Ishikawa (cell line): ENCODE results near the gene TBK1.

Experiments used
- EGR1 ChIP-seq: IDR thresholded peaks from 2 replicates; pipeline ENCODE4 v1.6.1; 2012
- EP300 ChIP-seq: IDR thresholded peaks from 2 replicates; pipeline ENCODE4 v1.6.1; 2012; ENCODE audit warnings: borderline replicate concordance
- NFIC ChIP-seq: IDR thresholded peaks from 2 replicates; pipeline ENCODE4 v1.6.1; 2012
- RAD21 ChIP-seq: IDR thresholded peaks from 2 replicates; pipeline ENCODE4 v1.6.1; 2012; ENCODE audit warnings: low read depth
- TAF1 ChIP-seq: IDR thresholded peaks from 2 replicates; pipeline ENCODE4 v1.6.1; 2012; ENCODE audit warnings: low read depth, mild to moderate bottlenecking
- TF ChIP-seq, protein P1 (sequence below): IDR thresholded peaks from 2 replicates; pipeline ENCODE4 v1.6.1; 2012; ENCODE audit warnings: low read depth, mild to moderate bottlenecking

DNA sequence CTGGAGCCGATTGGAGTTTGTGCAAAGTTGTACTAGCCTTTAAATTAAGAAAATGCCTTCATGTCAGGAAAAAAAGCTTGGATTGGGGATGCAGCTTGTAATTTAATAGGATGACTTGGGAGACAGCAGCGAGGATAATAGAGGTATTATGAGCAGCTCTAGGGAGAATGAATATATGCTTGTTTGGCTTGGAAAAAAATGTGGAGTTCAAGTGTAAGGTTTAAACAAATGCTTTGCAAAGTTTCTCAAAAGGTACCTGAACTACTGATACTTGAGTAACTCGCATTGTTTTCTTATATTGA, 93.1 kb downstream of the TBK1 start:
- TF ChIP-seq EP300: no peak
- TF ChIP-seq EGR1: no peak
- no peak for TF ChIP-seq NFIC
- no peak for TF ChIP-seq TAF1
- no peak for TF ChIP-seq RAD21
- TF ChIP-seq, protein P1, sequence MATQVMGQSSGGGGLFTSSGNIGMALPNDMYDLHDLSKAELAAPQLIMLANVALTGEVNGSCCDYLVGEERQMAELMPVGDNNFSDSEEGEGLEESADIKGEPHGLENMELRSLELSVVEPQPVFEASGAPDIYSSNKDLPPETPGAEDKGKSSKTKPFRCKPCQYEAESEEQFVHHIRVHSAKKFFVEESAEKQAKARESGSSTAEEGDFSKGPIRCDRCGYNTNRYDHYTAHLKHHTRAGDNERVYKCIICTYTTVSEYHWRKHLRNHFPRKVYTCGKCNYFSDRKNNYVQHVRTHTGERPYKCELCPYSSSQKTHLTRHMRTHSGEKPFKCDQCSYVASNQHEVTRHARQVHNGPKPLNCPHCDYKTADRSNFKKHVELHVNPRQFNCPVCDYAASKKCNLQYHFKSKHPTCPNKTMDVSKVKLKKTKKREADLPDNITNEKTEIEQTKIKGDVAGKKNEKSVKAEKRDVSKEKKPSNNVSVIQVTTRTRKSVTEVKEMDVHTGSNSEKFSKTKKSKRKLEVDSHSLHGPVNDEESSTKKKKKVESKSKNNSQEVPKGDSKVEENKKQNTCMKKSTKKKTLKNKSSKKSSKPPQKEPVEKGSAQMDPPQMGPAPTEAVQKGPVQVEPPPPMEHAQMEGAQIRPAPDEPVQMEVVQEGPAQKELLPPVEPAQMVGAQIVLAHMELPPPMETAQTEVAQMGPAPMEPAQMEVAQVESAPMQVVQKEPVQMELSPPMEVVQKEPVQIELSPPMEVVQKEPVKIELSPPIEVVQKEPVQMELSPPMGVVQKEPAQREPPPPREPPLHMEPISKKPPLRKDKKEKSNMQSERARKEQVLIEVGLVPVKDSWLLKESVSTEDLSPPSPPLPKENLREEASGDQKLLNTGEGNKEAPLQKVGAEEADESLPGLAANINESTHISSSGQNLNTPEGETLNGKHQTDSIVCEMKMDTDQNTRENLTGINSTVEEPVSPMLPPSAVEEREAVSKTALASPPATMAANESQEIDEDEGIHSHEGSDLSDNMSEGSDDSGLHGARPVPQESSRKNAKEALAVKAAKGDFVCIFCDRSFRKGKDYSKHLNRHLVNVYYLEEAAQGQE: no peak
